HEK293 (cell line): ENCODE results near the gene RTBDN.

Source experiments
- CTCF ChIA-PET: fragments of 350-600 bp; formaldehyde crosslinking; extraction: SDS; loops from one replicate; lab custom pipeline; 2021; ENCODE audit warnings: antibody characterized with exemption; lab: Yijun Ruan, JAX
- POLR2A ChIA-PET: fragments of 300-600 bp; formaldehyde crosslinking; extraction: SDS; loops from one replicate; lab custom pipeline; 2020; ENCODE audit warnings: antibody characterized with exemption, inconsistent platforms; lab: Yijun Ruan, JAX
- H3K27ac ChIP-seq: fragments of 200-500 bp; sonication (Bioruptor generic); 2 replicates; pipeline ENCODE4 v1.5.1; 2014; ENCODE audit warnings: low read depth, low read length, control low read depth, inconsistent platforms; ENCODE audit errors: extremely low read depth
- H3K36me3 ChIP-seq, 2 experiments: fragments of 200-500 bp in 1 of 2; sonication (Bioruptor generic) in 1 of 2; 1 replicate in 1 of 2; 2 replicates in 1 of 2; pipeline ENCODE4 v1.5.1; 2014 to 2017; ENCODE audit warnings: inconsistent platforms in 2 of 2, low read length in 2 of 2; ENCODE audit not compliant: control insufficient read depth in 2 of 2, insufficient read depth in 1 of 2
- H3K4me1 ChIP-seq: fragments of 200-500 bp; sonication (Bioruptor generic); 2 replicates; pipeline ENCODE4 v1.5.1; 2014; ENCODE audit warnings: mild to moderate bottlenecking, low read length, inconsistent platforms; ENCODE audit not compliant: control insufficient read depth, insufficient read depth
- H3K4me3 ChIP-seq: 2 replicates; pipeline ENCODE4 v1.5.1; 2011; ENCODE audit warnings: low read depth, mild to moderate bottlenecking, control low read depth, low read length, moderate library complexity
- H3K9me3 ChIP-seq: fragments of 200-500 bp; sonication (Bioruptor generic); 2 replicates; pipeline ENCODE4 v1.5.1; 2014; ENCODE audit warnings: low read depth, low read length, inconsistent platforms; ENCODE audit not compliant: control insufficient read depth, insufficient read depth
- KLF8 ChIP-seq: fragments of 450-650 bp; formaldehyde crosslinking; IDR thresholded peaks from 2 replicates; pipeline ENCODE4 v1.5.1; 2016; ENCODE audit warnings: missing biosample characterization, missing genetic modification characterization
- OSR2 ChIP-seq: fragments of 450-650 bp; formaldehyde crosslinking; IDR thresholded peaks from 2 replicates; pipeline ENCODE4 v1.5.1; 2016; ENCODE audit warnings: missing biosample characterization, missing genetic modification characterization
- ZNF114 ChIP-seq: fragments of 450-650 bp; formaldehyde crosslinking; IDR thresholded peaks from 2 replicates; pipeline ENCODE4 v1.5.0; 2017; ENCODE audit warnings: missing biosample characterization, missing genetic modification characterization
- ZNF223 ChIP-seq: fragments of 450-650 bp; formaldehyde crosslinking; IDR thresholded peaks from 2 replicates; pipeline ENCODE4 v1.5.1; 2016; ENCODE audit warnings: missing biosample characterization, missing genetic modification characterization
- ZNF23 ChIP-seq: fragments of 450-650 bp; formaldehyde crosslinking; IDR thresholded peaks from 2 replicates; pipeline ENCODE4 v1.5.1; 2016; ENCODE audit warnings: missing biosample characterization, missing genetic modification characterization, borderline replicate concordance
- ZNF239 ChIP-seq: fragments of 450-650 bp; formaldehyde crosslinking; IDR thresholded peaks from 2 replicates; pipeline ENCODE4 v1.5.1; 2016; ENCODE audit warnings: missing biosample characterization, missing genetic modification characterization
- ZNF302 ChIP-seq: fragments of 450-650 bp; formaldehyde crosslinking; IDR thresholded peaks from 2 replicates; pipeline ENCODE4 v1.5.1; 2016; ENCODE audit warnings: missing biosample characterization, missing genetic modification characterization, low read depth
- ZNF335 ChIP-seq: fragments of 450-650 bp; formaldehyde crosslinking; conservative IDR thresholded peaks from 2 replicates; pipeline ENCODE4 v1.5.1; 2016; ENCODE audit warnings: missing biosample characterization, missing genetic modification characterization
- ZNF341 ChIP-seq: fragments of 450-650 bp; formaldehyde crosslinking; IDR thresholded peaks from 2 replicates; pipeline ENCODE4; 2016; ENCODE audit warnings: low read depth, missing biosample characterization, missing genetic modification characterization
- ZNF394 ChIP-seq: fragments of 450-650 bp; formaldehyde crosslinking; IDR thresholded peaks from 2 replicates; pipeline ENCODE4 v1.5.1; 2016; ENCODE audit warnings: missing biosample characterization, missing genetic modification characterization, mild to moderate bottlenecking, moderate library complexity, borderline replicate concordance
- ZNF549 ChIP-seq: fragments of 450-650 bp; IDR thresholded peaks from 2 replicates; pipeline ENCODE4 v1.5.1; 2018; ENCODE audit warnings: missing biosample characterization, missing genetic modification characterization, mild to moderate bottlenecking, inconsistent platforms, moderate library complexity
- ZNF585B ChIP-seq: fragments of 450-650 bp; formaldehyde crosslinking; IDR thresholded peaks from 2 replicates; pipeline ENCODE4 v1.5.1; 2016; ENCODE audit warnings: missing biosample characterization, missing genetic modification characterization
- ZNF624 ChIP-seq: fragments of 450-650 bp; formaldehyde crosslinking; IDR thresholded peaks from 2 replicates; pipeline ENCODE4 v1.5.1; 2017; ENCODE audit warnings: missing biosample characterization, missing genetic modification characterization
- ZNF654 ChIP-seq: fragments of 450-650 bp; formaldehyde crosslinking; IDR thresholded peaks from 2 replicates; pipeline ENCODE4 v1.5.1; 2016; ENCODE audit warnings: low read depth, missing biosample characterization, missing genetic modification characterization
- ZNF664 ChIP-seq: fragments of 450-650 bp; formaldehyde crosslinking; IDR thresholded peaks from 2 replicates; pipeline ENCODE4 v1.5.1; 2016; ENCODE audit warnings: missing biosample characterization, missing genetic modification characterization
- ZNF76 ChIP-seq: fragments of 450-650 bp; formaldehyde crosslinking; IDR thresholded peaks from 2 replicates; pipeline ENCODE4; 2016; ENCODE audit warnings: low read depth, missing biosample characterization, missing genetic modification characterization, borderline replicate concordance
- TF ChIP-seq, protein P1 (sequence below): fragments of 450-650 bp; formaldehyde crosslinking; IDR thresholded peaks from 2 replicates; pipeline ENCODE4 v1.5.1; 2017; ENCODE audit warnings: missing biosample characterization, missing genetic modification characterization
- TF ChIP-seq, protein P2 (sequence below): fragments of 450-650 bp; formaldehyde crosslinking; IDR thresholded peaks from 2 replicates; pipeline ENCODE4 v1.5.1; 2016; ENCODE audit warnings: missing biosample characterization, missing genetic modification characterization

The RTBDN gene

DNA sequence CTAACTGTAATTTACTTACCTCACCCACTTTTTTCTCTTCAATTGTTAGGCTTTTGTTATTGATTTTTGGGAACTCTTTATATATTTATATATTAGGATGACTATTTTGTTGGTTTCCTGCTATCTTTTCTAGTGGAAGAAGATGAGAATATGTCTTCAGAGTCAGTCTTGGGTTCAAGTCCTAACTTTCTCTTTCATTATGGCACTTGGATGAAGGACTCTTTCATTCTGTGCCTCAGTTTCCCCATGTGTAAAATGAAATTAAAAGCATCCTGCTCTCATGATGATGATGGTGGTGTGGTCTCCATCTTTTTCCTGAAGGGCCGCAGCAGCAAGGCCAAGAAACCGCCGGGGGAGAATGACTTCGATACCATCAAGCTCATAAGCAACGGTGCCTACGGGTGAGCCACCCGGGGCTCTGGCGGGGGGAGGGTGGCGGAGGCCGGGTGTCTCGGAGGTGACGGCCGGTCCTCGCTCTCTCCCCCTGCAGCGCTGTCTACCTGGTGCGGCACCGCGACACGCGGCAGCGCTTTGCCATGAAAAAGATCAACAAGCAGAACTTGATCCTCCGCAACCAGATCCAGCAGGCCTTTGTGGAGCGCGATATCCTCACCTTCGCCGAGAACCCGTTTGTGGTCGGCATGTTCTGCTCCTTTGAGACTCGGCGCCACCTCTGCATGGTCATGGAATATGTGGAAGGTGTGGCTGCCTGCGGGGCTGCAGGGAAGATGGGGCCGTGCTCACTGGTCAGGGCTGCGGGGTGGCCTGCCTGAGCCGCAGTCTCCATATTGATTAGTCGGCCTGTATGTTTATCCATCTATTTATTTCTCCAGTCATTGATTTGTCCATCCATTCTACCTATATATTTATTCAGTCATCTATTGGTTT is 23.9 kb upstream of the RTBDN start:
- TF ChIP-seq, protein P1, sequence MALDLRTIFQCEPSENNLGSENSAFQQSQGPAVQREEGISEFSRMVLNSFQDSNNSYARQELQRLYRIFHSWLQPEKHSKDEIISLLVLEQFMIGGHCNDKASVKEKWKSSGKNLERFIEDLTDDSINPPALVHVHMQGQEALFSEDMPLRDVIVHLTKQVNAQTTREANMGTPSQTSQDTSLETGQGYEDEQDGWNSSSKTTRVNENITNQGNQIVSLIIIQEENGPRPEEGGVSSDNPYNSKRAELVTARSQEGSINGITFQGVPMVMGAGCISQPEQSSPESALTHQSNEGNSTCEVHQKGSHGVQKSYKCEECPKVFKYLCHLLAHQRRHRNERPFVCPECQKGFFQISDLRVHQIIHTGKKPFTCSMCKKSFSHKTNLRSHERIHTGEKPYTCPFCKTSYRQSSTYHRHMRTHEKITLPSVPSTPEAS (tag by site-specific recombination), result no peak
- TF ChIP-seq ZNF549 (tag by site-specific recombination), result no peak
- TF ChIP-seq OSR2 (tag by site-specific recombination), result no peak
- no peak for TF ChIP-seq ZNF223 (tag by site-specific recombination)
- TF ChIP-seq ZNF23, result no peak
- TF ChIP-seq ZNF239 (tag by site-specific recombination), result no peak
- no peak for TF ChIP-seq ZNF341 (tag by site-specific recombination)
- no peak for TF ChIP-seq ZNF585B
- TF ChIP-seq KLF8 (tag by site-specific recombination), result no peak
- ChIA-PET POLR2A (no interaction called here), CTCF (interaction anchor here (0.6 to 2.5 kb wide), 3 partner anchors 11 to 97 kb away, joined by 3 to 12 read pairs (median 5); no protein-coding TSS in a partner anchor)
- Histone ChIP-seq H3K9me3 (no peaks in the 10 kb centered on the region), H3K27ac (no peak overlapping the region), H3K36me3 (no peaks in the 10 kb centered on the region; a peak in 1 of 3 replicates), H3K4me1 (no peaks in the 10 kb centered on the region), H3K4me3 (no peak overlapping the region)

DNA sequence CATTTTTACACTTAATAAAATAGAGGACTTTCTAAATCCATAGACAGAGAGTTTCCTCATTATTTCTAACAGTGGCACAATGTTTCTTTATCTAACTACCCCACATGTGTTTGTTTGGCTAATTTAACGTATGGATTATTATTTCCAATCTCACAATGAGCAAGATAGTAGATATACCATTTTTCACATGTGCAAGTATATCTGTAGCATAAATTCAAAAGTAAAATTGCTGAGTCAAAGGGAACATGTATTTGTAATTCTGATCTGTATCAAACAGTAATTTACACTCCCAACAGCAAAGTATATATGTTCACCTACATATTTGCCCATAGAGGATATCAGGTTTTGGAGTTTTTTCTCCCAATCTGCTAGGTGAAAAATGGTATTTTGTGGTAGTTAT is 22.3 kb upstream of the RTBDN start:
- TF ChIP-seq ZNF624, result no peak
- no peak for TF ChIP-seq ZNF664
- TF ChIP-seq, protein P2, sequence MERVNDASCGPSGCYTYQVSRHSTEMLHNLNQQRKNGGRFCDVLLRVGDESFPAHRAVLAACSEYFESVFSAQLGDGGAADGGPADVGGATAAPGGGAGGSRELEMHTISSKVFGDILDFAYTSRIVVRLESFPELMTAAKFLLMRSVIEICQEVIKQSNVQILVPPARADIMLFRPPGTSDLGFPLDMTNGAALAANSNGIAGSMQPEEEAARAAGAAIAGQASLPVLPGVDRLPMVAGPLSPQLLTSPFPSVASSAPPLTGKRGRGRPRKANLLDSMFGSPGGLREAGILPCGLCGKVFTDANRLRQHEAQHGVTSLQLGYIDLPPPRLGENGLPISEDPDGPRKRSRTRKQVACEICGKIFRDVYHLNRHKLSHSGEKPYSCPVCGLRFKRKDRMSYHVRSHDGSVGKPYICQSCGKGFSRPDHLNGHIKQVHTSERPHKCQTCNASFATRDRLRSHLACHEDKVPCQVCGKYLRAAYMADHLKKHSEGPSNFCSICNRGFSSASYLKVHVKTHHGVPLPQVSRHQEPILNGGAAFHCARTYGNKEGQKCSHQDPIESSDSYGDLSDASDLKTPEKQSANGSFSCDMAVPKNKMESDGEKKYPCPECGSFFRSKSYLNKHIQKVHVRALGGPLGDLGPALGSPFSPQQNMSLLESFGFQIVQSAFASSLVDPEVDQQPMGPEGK (tag by site-specific recombination), result no peak
- TF ChIP-seq ZNF302, result no peak
- TF ChIP-seq ZNF335 (tag by site-specific recombination), result no peak
- TF ChIP-seq ZNF76 (tag by site-specific recombination), result no peak
- no peak for TF ChIP-seq ZNF654 (tag by site-specific recombination)
- TF ChIP-seq ZNF394, result no peak
- no peak for TF ChIP-seq ZNF114 (tag by site-specific recombination)
- Histone ChIP-seq H3K4me1 (no peaks in the 10 kb centered on the region), H3K27ac (no peak overlapping the region), H3K9me3 (no peaks in the 10 kb centered on the region), H3K36me3 (no peaks in the 10 kb centered on the region; a peak in 1 of 3 replicates), H3K4me3 (no peak overlapping the region)
- ChIA-PET CTCF (interaction anchor here (0.5 to 1.4 kb wide), 2 partner anchors 9 to 68 kb away, joined by 3 read pairs; no protein-coding TSS in a partner anchor), POLR2A (no interaction called here)
